Liver (tissue), 3 donors: Measurements from ENCODE around the gene PGS1.

ENCODE experiments used
- ATF3 ChIP-seq: IDR thresholded peaks from 2 replicates; pipeline ENCODE4 v1.6.1; 2016; ENCODE audit warnings: antibody characterized with exemption
- CTCF ChIP-seq: fragments of 150-350 bp; IDR thresholded peaks from 2 replicates; pipeline ENCODE4 v1.5.1; 2017; ENCODE audit warnings: improper control_type of control experiment, low read depth, low read length; ENCODE audit not compliant: missing input control
- EGR1 ChIP-seq, 2 donors: IDR thresholded peaks; 2 replicates each; pipeline ENCODE4 v1.6.1; 2016 to 2018; ENCODE audit warnings: antibody characterized with exemption in 2 of 2, low read depth in 2 of 2
- NR2F2 ChIP-seq: IDR thresholded peaks from 2 replicates; pipeline ENCODE4 v1.6.1; 2016; ENCODE audit warnings: antibody characterized with exemption
- RAD21 ChIP-seq, 2 donors: IDR thresholded peaks; 2 replicates each; pipeline ENCODE4 v1.6.1; 2016; ENCODE audit warnings: antibody characterized with exemption in 2 of 2, mild to moderate bottlenecking in 2 of 2
- REST ChIP-seq: IDR thresholded peaks from 2 replicates; pipeline ENCODE4 v1.6.1; 2016; ENCODE audit warnings: antibody characterized with exemption, mild to moderate bottlenecking
- TAF1 ChIP-seq: conservative IDR thresholded peaks from 2 replicates; pipeline ENCODE4 v1.6.1; 2016; ENCODE audit warnings: antibody characterized with exemption, mild to moderate bottlenecking
- YY1 ChIP-seq: IDR thresholded peaks from 2 replicates; pipeline ENCODE4 v1.6.1; 2016; ENCODE audit warnings: antibody characterized with exemption, mild to moderate bottlenecking
- donor health status: healthy.
- donor health status: healthy.

DNA sequence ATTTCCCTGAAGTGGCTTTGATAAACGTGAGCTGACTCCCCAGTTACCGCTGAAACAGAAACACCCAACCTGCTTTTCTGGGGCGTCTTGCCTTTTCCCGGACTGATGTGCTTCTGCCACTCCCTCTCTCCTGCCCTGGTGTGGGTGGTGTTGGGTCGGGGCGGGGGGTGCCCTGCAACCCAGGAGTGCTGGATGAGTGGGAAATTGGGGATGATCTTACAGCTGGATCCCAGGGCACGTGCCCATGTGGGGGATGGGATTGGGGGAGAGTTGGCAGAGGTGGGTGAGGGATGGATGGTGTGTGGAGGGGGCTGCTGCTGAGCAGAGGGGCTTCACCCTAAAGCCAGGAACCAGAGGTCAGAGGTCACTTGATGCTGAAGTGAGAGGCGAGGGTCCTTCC lies 28.5 kb downstream of the PGS1 start:
- no peak for TF ChIP-seq YY1
- TF ChIP-seq REST = no peak
- TF ChIP-seq CTCF = no peak
- no peak for TF ChIP-seq ATF3
- TF ChIP-seq NR2F2 = no peak
- TF ChIP-seq TAF1 = no peak
- TF ChIP-seq RAD21 (IDR thresholded peaks at IDR 0.05) = no peak
- no peak for TF ChIP-seq EGR1 (IDR thresholded peaks at IDR 0.05; ENCODE audit: low read depth in 2 of 2)
